ENCODE data around the gene KIF5A. TPM values are rescaled to one million over a fixed set of nuclear protein-coding genes. Genes with fewer than 3 reads are reported as not detected.

Gene KIF5A
- total RNA-seq, 1 donor from 2014 or later = 0.14 TPM

- intact Hi-C loops (cut with DNase I) = no loop called here
- TF ChIP-seq CTCF (IDR thresholded peaks at IDR 0.05) = no peak
- no peak for DNase-seq
- H3K27ac ChIP-seq = no peak overlapping the region
- peaks cover 9% of the 10 kb centered on the region for H3K4me1 ChIP-seq
- no peaks in the 10 kb centered on the region for H3K9me3 ChIP-seq
- no peak for ATAC-seq
- peaks cover 7% of the 10 kb centered on the region for H3K27me3 ChIP-seq
- H3K36me3 ChIP-seq = peaks cover 30% of the 10 kb centered on the region
- H3K4me3 ChIP-seq = no peak overlapping the region
Measured at GRCh38 chr12:57543581-57543980, 6.3 kb upstream of the KIF5A start.

GRCh38 chr12:57545809-57546437 lies 3.9 kb upstream of the KIF5A start:
- intact Hi-C loops (cut with DNase I) = no loop called here
- Histone ChIP-seq H3K27me3 (peaks cover 27% of the 10 kb centered on the region), H3K36me3 (peaks cover 18% of the 10 kb centered on the region), H3K4me3 (peak overlapping the region; percentile 87), H3K9me3 (no peaks in the 10 kb centered on the region), H3K27ac (peak overlapping the region; percentile 87), H3K4me1 (peaks cover 13% of the 10 kb centered on the region)
- ATAC-seq (peak; percentile 1), DNase-seq (peak; percentile 16)
- no peak for TF ChIP-seq CTCF (IDR thresholded peaks at IDR 0.05)

GRCh38 chr12:57546438-57547287 lies 3.2 kb upstream of the KIF5A start, which contains the start of gene DCTN2:
Gene DCTN2 (minus strand): TSS chr12:57547192. CDS start chr12:57547063, 129 bp downstream.
- H3K4me1 ChIP-seq = peaks cover 13% of the 10 kb centered on the region
- TF ChIP-seq CTCF (IDR thresholded peaks at IDR 0.05) = peak; percentile 8
- H3K36me3 ChIP-seq = peaks cover 10% of the 10 kb centered on the region
- H3K9me3 ChIP-seq = no peaks in the 10 kb centered on the region
- H3K4me3 ChIP-seq = peak within 1 kb of the TSS; percentile 87
- H3K27me3 ChIP-seq = peaks cover 27% of the 10 kb centered on the region
- intact Hi-C loops (cut with DNase I) = no loop called here
- DNase-seq (peak; percentile 96), ATAC-seq (peak; percentile 97)
- H3K27ac ChIP-seq = peak within 1 kb of the TSS; percentile 87

GRCh38 chr12:57547288-57548012 lies 2.4 kb upstream of the KIF5A start:
- Histone ChIP-seq H3K4me1 (peaks cover 13% of the 10 kb centered on the region), H3K27ac (no peak overlapping the region), H3K36me3 (peaks cover 3% of the 10 kb centered on the region), H3K4me3 (peak overlapping the region; percentile 87), H3K9me3 (no peaks in the 10 kb centered on the region), H3K27me3 (peaks cover 27% of the 10 kb centered on the region)
- intact Hi-C loops (cut with DNase I) = no loop called here
- ATAC-seq (no peak), DNase-seq (no peak)
- no peak for TF ChIP-seq CTCF (IDR thresholded peaks at IDR 0.05)

- no peak for TF ChIP-seq CTCF (IDR thresholded peaks at IDR 0.05)
- ATAC-seq (no peak), DNase-seq (no peak)
- peaks cover 27% of the 10 kb centered on the region for H3K27me3 ChIP-seq
- H3K4me3 ChIP-seq = no peak overlapping the region
- peaks cover 13% of the 10 kb centered on the region for H3K4me1 ChIP-seq
- H3K36me3 ChIP-seq = no peaks in the 10 kb centered on the region
- H3K27ac ChIP-seq = no peak overlapping the region
- intact Hi-C loops (cut with DNase I) = no loop called here
- no peaks in the 10 kb centered on the region for H3K9me3 ChIP-seq
Measured at GRCh38 chr12:57548013-57548315, 1.9 kb upstream of the KIF5A start.

Data from upper lobe of right lung (tissue), 1 donor.